SW480 (cell line): ENCODE data around the gene CRYBA4.
A peak's percentile ranks its signal among the peaks of the same experiment; 100 is the strongest.

ENCODE experiments used
- DNase-seq: peaks from one replicate; pipeline ENCODE4 v3.0.0-alpha.2; 2016; ENCODE audit warnings: low spot score

The CRYBA4 gene

GRCh38 chr22:26629988-26630761 is 8.4 kb downstream of the CRYBA4 start:
- DNase-seq, result no peak

DNA sequence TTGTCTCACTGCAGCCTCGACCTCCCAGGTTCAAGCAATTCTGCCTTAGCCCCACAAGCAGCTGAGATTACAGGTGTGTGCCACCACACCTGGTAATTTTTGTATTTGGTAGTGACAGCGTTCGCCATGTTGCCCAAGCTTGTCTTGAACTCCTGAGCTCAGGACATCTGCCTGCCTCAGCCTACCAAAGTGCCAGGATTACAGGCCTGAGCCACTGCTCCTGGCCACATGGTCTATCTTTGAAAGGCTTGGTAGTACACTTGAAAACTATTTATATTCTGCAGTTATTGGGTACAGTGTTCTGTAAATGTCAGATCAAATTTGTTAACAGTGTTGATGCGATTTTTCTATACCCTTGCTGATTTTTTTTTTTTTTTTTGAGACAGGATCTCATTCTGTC is 9.5 kb downstream of the CRYBA4 start:
- no peak for DNase-seq

DNA sequence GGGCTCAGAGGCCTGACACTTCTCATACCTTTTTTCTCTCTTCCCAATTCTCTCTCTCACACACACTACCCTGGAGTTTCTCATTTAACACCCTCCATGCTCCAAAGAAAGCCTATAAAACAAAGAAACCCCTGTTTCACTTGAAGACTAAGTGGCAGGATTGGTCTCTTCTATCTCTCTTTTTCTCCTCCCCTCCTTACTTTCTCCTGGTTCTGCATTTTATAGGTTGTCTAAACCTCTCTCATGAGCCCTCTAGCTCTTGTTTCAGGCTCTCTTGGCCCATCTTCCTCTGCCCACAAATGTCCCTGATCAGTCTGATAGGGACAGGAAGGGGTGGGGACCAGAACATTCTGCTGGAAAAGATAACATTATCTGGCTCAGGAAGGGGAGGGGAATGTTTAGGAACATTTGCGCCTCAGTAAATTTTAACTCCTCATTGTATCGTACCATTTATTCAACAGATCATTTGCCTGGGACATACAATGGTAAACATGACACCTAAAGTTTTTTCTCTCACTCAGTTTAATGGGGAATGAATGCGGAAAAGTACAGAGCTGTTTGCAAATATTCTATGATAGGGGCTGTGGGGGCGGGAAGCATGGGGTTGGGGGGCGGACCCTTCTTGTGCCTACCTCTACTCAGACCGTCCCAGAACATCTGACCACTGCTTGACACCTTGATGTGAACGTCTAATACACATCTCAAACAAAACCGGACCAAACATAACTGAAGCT is 10.8 kb downstream of the CRYBA4 start:
- no peak for DNase-seq

DNA sequence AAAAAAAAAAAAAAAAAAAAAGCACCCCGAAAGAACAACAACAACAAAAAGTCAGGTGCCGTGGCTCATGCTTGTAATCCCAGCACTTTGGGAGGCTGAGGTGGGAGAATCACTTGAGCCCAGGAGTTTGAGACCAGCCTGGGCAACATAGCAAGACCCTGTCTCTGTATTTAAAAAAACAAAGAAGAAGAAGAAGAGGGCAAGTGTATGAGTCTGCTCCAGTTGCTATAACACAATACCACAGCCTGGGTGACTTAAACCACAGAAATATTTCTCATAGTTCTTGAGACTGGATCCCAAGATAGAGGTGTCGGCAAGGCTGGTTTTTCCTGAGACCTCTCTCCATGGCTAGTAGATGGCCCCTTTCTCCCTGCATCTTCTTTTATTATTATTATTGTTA is 12.4 kb downstream of the CRYBA4 start:
- no peak for DNase-seq

DNA sequence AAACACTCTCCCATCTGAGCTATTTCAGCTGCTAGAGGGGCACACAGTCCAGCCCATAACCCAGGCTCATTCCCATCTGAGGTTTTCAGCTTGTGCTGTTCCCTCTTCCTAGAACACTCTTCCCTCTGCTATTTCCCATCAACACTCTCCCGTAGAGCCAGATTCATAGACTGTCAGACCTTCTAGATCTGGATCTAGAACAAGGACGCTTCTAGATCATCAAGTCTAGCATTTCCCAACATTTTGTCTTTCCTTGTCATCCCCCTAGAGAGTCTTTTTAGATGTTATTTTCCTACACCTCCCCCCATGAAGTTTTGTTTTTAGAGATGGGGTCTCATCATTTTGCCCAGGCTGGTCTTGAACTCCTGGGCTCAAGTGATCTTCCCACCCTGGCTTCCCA is 13.4 kb downstream of the CRYBA4 start:
- no peak for DNase-seq

DNA sequence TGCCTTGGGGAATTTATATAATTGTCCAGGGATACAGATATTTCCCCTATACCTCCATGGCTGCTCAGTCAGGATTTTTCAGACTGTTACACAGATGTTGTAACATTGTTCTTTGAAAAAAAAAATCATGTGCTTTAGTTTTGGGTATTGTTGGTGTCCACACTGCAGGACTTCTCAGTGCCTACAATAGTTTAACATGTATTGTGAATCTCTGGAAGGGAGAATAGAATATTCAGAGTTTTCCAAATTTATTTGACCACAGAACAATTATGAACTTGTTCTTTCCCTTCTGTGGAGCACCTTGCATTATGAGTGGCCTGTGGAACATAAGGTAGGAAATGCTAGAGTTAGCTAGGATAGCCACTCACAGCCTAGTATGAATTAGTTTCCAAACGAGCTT is 14.5 kb downstream of the CRYBA4 start:
- no peak for DNase-seq

GRCh38 chr22:26642465-26643417 is 21.0 kb downstream of the CRYBA4 start:
- DNase-seq, result no peak

GRCh38 chr22:26643418-26644100 is 21.8 kb downstream of the CRYBA4 start:
- no peak for DNase-seq

DNA sequence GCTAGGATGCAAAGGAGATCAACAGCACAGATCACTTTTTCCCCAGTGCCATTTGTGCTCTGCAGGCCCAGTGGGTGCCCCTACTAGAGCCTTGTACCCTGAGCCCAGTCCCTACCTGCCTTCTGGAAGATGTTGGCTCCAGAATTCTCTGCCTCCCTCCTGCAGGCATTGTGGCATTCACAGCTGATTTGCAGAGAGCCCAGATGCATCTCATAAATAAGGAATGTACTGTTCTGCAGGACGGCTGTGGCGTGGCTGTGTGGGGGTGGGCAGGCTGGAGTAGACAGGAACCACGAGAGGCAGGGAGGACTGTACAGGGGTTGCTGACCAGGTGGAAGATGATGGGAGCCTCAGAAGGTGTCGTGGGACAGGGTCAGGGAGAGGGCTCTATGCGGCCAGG is 24.4 kb downstream of the CRYBA4 start:
- DNase-seq, result no peak

GRCh38 chr22:26648011-26648497 is 26.3 kb downstream of the CRYBA4 start:
- no peak for DNase-seq

GRCh38 chr22:26648528-26649388 is 27.0 kb downstream of the CRYBA4 start:
- DNase-seq, result no peak

DNA sequence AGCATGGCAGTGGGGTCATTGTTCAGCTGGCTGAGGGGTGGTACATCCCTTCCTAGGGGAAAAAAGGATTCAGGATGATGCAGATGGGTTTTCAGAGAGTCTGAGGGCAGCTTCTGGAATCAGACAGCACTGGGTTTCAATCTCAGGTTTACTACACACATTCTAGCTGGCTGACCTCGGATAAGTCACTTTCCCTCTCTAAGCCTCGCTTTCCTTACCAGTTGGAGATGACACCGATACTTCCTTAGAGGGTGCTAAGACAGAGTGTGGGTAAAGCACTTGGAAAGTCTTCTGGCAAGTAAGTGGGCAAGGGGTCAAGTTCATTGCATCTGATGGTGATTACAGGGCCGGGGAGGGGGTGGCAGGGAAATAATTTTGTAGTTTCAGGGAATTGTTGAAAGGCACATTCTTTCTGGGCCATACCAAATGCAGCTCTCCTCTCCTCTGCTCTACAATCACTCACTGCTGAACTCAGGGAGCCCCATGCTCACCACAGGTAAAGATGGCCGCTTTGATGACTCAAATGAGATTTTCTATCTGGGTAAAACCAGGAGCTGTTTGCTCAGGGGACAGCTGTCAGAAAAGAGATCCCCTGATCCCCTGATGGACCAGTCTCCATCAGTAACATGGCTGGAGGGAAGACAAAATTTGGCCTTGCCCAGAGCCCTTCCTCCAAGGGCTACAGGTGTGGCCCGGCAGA is 29.1 kb downstream of the CRYBA4 start:
- DNase-seq, result no peak

DNA sequence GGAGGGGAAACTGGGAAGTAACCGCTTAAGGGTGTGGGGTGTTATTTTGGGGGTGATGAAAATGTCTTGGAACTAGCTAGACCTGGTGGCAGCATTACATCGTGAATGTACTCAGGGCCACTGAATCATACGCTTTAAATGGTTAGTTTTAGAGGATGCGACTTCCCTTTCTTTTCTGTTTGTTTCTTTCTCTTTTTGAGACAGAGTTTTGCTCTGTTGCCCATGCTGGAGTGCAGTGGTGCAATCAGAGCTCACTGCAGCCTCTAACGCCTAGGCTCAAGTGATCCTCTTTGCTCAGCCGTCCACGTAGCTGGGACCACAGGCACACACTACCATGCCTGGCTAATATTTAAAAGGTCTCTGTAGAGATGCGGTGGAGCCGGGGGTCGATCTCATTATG is 30.1 kb downstream of the CRYBA4 start:
- DNase-seq, result no peak

DNA sequence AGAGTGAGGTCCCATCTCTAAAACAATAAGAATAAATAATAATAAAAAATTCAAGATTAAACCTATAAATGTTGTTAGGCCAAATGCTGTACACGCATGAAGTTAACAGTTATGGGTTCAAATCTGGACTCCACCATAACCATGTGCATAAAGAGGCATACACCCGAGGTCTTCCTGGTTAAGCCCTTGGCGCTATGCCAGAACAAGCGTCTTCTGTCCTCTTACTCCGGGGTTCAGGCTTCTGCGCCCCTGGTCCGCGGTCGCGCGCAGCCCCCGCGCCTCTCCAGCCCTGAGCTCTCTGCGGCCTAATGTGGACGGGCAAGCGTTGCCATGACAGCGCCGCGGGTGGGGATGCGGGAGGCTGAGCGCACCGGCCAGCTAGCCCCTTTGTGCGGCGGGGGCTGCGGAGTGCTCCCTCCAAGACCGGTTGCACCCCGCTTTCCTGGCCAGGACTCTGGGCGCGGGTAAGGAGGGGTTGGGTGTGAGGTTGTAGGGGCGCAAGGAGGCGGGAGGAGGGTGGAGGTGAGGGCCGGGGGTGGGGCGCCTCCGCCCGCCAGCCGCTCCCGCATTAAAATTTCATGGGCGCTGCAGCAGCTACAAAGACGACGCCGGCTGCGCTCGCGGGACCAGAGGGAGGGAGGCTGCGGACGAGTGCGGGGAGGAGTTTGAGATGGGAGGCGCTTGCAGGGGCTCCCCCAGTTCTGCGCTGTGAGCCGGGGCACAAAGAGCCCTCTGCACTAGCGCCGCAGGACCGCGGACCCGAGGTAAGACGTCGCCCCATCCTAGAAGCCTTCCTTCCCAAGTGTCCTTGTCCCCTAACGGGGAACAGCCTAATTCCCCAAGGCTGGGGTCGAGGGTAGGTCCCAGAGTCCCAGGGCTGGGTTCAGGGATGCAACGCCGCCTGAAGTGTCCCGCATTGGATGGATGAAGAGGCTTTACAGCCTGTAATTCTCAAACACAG is 35.4 kb downstream of the CRYBA4 start, which contains the start of gene MIAT:
TSS of gene MIAT (plus strand) at position 698 of the 961 bp plus-strand sequence.
- DNase-seq, result no peak

DNA sequence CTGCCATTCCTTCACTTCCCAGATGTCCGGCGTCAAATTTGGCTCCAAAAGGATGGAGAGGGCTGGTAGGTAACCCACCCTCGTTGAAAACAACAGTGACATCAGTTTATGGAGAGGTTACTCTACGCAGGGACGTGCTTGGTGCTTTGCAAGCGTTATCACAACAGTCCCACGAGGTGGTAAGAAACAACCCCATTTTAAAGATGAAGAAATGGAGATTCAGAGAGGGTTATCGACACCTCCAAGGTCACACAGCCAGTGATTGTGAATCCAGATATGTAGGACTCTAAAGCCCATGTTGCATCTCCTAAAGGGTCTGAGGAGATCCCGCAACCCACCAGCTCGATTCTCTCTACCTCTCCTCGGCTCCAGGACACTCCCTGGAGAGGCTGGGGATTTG is 36.4 kb downstream of the CRYBA4 start:
- DNase-seq, result peak; percentile 7

GRCh38 chr22:26658671-26659478 is 37.1 kb downstream of the CRYBA4 start:
- peak; percentile 77 for DNase-seq

DNA sequence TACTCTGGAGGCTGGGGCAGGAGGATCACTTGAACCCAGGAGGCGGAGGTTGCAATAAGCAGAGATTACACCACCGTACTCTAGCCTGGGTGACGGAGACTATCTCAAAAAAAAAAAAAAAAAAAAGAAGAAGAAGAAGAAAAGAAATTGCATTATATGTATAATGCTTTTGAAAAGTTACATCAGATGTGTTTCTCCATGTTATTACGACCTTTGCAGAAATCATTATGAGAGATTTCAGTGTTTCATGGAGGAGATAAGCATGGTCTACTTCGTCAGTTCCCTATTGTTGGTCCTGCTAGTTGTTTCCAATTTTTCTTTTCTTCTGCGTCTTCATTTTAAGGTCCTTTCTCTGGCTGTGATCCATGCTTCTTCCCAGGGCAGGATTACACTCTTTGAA is 38.6 kb downstream of the CRYBA4 start:
- no peak for DNase-seq
